ENCODE measurements around the gene WDR33.
A peak's percentile ranks its signal among the peaks of the same experiment; 100 is the strongest.

WDR33 gene

GRCh38 chr2:127719301-127720218, 91.4 kb downstream of the WDR33 start:
- no peak for DNase-seq (ENCODE audit: low read depth)

GRCh38 chr2:127718271-127718670, 92.7 kb downstream of the WDR33 start:
- no peak for DNase-seq (ENCODE audit: low read depth)

GRCh38 chr2:127715778-127716449, 95.1 kb downstream of the WDR33 start:
- no peak for DNase-seq (ENCODE audit: low read depth)

- no peak for DNase-seq (ENCODE audit: low read depth)
These were observed 97.4 kb downstream of the WDR33 start for GRCh38 chr2:127713562-127713961.

- DNase-seq (ENCODE audit: low read depth) = no peak
These were observed 98.0 kb downstream of the WDR33 start for GRCh38 chr2:127712999-127713398.

- DNase-seq (ENCODE audit: low read depth) = no peak
These were observed 101.6 kb downstream of the WDR33 start for GRCh38 chr2:127709336-127709735.

GRCh38 chr2:127707890-127708648, 102.9 kb downstream of the WDR33 start:
- peak; percentile 26 for DNase-seq (ENCODE audit: low read depth)

- no peak for DNase-seq (ENCODE audit: low read depth)
These were observed 104.6 kb downstream of the WDR33 start for GRCh38 chr2:127706215-127706990.

GRCh38 chr2:127705391-127706065, 105.4 kb downstream of the WDR33 start:
- peak; percentile 64 for DNase-seq (ENCODE audit: low read depth)

- no peak for DNase-seq (ENCODE audit: low read depth)
These were observed 106.2 kb downstream of the WDR33 start for GRCh38 chr2:127704641-127705390.

- no peak for DNase-seq (ENCODE audit: low read depth)
These were observed 107.7 kb downstream of the WDR33 start for GRCh38 chr2:127703282-127703681.

GRCh38 chr2:127702395-127703009, 108.5 kb downstream of the WDR33 start:
- DNase-seq (ENCODE audit: low read depth) = no peak

- peak; percentile 76 for DNase-seq (ENCODE audit: low read depth)
These were observed 109.1 kb downstream of the WDR33 start for GRCh38 chr2:127701651-127702394.

- peak; percentile 92 for DNase-seq (ENCODE audit: low read depth)
These were observed 109.7 kb downstream of the WDR33 start, which contains the start of gene SFT2D3 for GRCh38 chr2:127701193-127701650. SFT2D3 (plus strand) TSS chr2:127701497; CDS start chr2:127701529, 32 bp downstream.

- no peak for DNase-seq (ENCODE audit: low read depth)
These were observed 110.3 kb downstream of the WDR33 start for GRCh38 chr2:127700527-127701192.

- DNase-seq (ENCODE audit: low read depth) = no peak
These were observed 112.2 kb downstream of the WDR33 start for GRCh38 chr2:127698553-127699355.

- DNase-seq (ENCODE audit: low read depth) = no peak
These were observed 113.3 kb downstream of the WDR33 start for GRCh38 chr2:127697482-127698180.
